DLD1 (cell line): ENCODE results near the gene CCNL2.

Source experiments
- in situ Hi-C: cut with HindIII; loops from 2 replicates; pipeline ENCODE4 v1.10.0; 2017; ENCODE audit warnings: low sequenced_read_pairs

Gene CCNL2

DNA sequence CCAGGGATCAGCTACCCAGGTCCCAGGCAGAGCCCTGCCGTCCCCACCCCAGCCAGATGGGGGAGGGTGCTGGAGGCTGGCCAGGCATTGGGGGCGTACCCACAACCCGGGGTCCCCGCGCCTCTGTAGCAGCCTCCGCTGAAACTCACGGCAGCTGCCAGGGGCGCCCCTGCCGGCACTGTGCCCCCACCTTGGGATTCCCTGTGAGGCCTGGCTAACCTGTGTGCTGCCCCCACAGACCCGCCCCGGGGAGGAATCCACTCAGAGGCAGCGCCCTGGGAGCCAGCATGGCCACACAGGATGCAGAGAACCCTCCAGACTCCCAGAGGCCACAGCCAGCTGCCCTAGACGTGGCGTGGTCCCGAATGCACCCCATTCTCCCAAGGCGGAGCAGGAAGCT lies 53.8 kb downstream of the CCNL2 start:
- in situ Hi-C loops: no loop called here

DNA sequence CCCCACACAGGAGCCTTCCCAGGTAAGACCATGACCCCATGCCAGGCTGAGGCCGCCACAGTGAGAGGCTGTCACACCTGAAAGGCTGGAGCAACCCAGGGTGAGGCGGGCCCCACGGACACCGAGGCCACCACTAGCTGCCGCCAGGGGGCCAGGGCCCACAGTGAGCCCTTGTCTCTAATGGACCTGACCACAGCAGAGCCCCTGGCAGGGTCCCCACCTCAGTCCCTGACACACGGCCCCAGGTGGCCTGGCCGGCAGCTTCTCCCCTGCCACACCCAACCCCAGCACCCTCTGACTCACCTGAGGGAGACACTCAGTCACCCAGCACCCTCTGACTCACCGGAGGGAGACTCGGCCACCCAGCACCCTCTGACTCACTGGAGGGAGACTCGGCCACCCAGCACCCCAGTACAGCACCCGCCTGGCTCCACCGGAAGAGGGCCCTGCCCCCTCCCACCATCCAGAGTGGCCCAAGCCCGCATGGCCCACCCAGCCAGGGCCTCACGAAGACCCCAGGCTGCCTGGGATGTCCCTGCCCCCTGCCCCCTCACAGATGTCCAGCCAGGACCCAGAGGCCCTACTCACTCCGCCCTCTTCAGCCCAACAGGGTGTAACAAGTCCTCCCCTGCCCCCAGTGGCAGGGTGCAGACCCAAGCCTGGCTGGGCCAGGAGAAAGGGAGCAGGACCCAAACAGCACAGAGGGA lies 54.3 kb downstream of the CCNL2 start:
- in situ Hi-C loops: no loop called here

DNA sequence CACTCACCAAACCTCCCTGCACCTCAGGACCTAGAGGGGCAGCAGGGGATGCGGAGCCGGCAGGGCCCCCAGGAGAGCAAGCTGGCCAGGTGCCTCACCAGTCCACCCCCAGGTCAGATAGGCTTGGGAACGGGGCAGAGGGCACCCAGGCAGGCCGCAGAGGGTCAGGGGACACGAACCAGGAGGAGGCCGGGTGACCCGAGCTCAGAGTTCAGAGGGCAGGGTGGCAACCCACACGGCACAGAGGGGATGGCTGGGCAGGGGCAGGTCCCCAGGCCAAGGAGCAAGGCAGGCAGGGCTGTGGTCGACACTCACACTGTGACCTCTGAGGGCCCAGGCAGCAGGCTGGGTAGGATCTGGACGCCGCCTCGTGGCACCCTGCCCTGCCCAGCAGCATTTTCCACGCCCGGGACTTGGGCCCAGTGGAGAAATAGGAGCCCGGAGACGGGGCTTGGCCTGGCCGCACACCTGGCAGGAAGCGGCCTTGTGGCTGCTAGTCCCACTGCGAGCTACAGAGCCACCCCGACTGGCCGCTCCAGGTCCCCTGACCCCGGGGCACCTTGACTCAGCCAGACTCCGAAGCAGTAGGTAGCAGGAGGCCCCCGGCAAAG lies 55.2 kb downstream of the CCNL2 start:
- in situ Hi-C loops: no loop called here

DNA sequence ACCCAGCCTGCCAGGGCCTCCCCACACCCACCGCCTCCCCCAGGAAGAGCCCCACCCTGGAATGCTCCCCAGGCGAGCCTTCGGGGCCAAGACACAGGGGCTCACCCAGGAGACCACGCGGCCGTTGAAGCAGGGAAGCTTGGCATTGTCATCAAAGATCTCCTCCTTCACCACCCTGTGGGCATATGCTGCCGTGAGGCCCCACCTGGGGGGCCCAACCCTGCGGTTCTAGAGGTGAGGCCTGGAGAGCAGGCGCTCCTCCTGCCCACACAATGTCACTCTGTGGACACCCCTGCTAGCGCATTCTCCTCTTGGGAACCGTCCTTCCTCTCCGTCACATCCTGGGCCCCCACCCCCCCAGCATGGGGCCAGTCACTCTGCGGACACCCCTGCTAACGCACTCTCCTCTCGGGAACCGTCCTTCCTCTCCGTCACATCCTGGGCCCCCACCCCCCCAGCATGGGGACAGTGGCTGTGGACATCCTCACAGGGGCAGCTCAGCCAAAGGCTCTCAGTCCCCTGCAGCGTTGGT lies 56.5 kb downstream of the CCNL2 start:
- in situ Hi-C loops: no loop called here

DNA sequence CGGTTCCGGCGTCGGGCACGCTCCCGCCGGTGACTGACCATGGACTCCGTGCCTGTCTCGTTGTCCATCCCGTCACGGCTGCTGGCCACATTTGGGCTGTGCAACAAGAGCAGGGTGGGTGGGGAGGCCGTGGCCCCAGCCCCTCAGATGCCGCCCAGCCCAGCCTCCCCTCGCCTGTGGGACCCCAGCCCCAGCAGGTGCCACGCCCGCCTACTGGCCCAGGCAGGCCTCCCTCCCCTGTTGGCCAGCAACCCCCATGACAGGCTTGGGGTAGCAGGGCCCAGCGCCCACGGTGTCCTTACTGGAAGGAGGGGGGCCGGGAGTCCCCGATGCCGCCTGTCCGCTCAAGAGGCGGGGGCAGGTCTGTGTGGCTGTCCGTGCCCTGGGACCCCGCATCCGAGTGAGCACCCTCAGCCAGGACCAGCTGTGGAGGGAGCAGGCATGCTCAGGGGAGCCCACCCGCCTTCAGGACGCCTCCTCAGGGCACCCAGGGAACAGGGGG lies 57.0 kb downstream of the CCNL2 start:
- in situ Hi-C loops: no loop called here

DNA sequence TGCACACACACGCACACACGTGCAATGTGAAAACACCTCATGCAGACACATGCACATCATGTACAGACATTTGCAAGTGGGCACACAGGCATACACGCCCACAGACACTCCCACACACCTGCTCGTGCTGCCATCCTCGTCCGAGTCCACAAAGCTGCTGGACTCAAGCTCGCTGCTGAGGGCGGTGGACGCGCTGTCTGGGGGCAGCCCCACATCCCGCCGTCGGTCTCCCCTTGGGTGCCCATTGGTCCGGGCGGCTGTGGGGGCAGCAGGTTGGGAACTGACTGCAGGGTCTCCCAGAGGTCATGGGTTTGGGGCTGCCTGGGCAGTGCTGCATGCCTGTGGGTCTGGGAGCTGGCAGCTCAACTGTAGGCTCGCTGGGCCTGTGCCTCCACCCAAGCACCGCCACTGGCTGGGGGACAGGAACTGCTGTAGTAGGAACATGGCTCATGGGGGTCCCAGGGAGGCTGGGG lies 57.5 kb downstream of the CCNL2 start:
- in situ Hi-C loops: no loop called here

DNA sequence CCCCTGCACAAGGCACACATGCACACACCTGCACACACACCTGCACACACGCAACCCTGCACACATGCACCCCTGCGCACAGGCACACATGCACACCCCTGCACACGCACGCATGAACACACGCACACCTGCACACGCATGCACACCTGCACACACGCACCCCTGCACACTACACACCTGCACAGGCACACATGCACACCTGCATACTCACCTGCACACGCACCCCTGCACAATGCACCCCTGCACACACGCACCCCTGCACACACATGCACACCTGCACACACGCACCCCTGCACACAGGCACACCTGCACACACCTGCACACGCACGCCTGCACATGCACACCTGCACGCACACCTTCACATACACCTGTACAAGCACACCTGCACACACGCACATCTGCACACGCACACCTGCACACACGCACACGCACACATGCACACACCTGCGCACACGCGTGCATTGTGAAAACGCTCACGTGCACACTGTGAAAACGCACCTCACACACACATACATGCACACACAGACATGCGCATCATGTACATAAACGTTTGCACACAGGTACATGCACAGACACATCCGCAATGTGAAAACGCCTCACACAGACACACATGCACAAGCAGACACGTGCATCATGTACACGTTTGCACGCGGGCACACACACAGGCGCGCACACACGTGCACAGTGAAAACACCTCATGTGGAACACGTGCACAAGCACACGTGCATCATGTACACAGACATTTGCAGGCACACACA lies 58.2 kb downstream of the CCNL2 start:
- in situ Hi-C loops: no loop called here

DNA sequence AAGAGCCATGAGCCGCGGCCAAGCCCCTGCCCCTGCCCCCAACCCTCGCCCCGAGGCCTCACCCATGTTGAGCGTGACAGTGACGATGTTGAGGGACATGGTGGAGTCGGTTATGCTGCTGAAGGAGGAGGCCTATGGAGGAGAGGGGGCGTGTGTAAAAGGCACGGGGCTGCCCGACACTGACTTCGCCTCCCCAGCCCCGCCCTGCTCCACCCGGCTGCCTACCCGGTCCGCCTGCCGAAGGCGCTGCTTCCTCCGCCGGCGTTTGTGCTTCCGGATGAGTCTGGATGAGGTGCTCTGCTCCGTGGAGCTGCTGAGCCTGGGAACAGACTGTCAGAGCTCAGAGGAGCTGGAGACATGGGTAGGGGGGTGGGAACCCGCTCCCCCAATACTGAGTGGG lies 59.0 kb downstream of the CCNL2 start:
- in situ Hi-C loops: no loop called here

DNA sequence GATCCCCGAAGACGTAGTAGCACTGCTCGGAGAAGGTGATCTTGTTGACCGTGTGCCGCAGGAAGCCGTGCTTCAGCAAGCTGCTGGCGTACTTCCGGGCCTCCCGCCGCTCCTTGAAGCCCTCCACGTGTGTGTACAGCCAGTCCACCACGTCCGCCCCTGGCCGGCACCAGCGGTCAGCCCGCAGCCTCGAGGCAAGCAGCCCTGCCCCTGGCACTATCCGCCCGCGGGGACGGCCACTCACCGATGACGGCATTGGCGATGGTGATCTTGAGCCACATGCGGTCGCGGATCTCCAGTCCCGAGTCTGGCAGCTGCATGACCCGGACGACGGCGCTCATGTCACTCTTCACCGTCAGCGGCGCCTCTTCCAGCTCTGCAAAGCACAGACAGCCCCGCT lies 60.9 kb downstream of the CCNL2 start:
- in situ Hi-C loops: no loop called here

DNA sequence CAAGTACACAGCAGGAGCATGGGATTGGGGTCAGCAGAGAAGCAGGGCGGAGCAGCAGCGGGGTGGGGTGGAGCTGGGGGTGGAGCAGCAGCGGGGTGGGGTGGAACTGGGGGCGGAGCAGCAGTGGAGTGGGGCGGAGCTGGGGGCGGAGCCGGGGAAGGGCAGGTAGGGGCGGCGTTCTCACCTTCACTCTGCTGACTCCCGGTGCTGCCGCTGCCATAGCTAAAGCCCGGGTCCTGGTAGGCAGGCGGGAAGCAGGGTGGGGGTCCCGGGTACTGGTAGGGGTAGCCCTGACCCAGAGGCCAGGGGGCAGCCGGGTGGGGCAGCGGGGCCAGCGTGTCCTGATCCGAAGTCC lies 61.4 kb downstream of the CCNL2 start:
- in situ Hi-C loops: no loop called here

DNA sequence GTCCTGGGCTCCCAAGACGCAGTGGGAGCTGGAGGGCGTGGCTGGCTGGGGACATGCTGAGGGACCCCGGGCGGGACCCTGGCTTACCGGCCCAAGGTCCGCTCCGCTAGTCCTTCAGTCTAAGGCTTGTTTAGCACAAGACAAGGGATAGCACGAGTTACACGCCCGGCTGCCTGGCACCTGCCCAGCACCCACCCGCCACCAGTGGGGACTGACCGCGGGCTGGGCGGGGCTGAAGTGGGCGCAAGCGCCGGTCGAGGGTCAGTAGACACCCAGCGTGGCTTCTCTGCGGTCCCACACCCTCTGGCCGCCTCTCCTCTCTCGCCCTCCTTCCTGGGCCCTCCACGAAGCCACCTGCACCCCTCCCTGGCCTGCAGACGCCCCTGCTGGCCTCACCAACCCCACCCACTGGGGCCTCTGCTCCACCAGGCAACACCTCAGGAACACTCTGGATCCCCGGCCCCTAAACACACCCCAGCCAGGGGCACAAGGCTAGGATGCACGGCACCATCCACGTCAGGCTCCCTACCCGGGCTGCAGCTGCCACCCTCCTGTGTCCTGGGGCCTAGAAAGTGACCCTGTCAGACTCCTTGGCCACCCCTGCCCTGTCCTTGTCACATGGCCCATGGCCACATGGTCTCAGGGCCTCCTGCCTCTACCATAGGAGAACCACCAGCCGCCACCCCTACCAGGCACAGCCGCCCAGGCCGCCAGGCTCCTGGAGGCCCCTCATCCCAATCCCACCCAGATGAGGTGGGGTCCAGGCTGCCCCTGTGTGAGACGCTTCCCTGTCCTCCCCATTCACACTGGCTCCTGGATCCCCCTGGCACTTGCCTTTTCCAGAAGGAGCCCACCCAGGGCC lies 62.0 kb downstream of the CCNL2 start:
- in situ Hi-C loops: no loop called here

DNA sequence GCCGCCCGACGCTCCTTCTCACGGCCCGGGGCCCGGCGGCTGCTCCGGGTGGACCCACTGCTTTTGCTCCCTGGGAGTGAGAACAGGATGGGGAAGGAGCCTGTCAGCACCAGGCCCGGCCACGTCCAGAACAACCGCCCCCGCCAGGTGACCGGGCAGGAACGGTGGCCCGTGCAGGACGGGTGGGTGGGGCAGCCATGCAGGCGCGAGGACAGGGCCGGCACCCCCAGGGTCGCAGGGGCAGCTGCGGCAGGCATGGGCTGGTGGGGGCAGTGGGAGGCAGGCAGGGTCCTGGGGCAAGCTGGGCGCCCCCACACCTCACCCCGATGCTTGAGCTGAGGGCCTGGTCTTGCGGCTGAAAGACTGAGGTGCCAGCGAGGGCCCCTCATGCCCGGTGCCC lies 62.7 kb downstream of the CCNL2 start:
- in situ Hi-C loops: no loop called here

DNA sequence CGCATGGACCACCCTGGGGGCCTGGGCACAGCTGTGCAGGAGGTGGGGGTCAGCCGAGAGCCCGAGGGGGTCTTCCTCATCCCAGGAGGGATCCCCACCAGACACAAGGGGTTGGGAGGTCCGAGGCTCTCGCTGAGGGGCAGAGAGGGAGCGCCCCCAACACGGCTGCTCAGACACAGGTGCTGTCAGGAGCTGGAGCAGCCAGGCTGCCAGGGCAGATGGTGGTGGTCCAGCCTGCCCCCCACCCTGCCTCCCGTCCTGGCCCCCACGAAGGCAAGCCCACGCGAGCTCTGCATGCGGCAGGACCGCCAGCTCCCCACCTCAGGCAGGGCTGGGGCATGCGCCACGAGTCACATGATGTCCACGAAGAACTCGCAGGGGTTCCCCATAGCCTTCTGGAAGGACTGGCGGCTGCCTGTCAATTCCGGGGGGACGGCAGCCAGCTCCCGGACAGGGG lies 63.3 kb downstream of the CCNL2 start:
- in situ Hi-C loops: no loop called here
